22Rv1 (cell line): Measurements from ENCODE around the gene TIA1.
"Not testable (repeated sequence)": the region's sequence is repeated elsewhere in the genome, so short reads cannot be mapped to it uniquely, and the experiment has no call there.

Experiments
- H3K27ac ChIP-seq: fragments of 450-650 bp; 2 replicates; pipeline ENCODE4 v1.5.1; 2017
- CTCF ChIP-seq: fragments of 450-650 bp; IDR thresholded peaks from 2 replicates; pipeline ENCODE4 v1.5.1; 2017; ENCODE audit warnings: mild to moderate bottlenecking
- ZFX ChIP-seq: fragments of 450-650 bp; IDR thresholded peaks from 2 replicates; pipeline ENCODE4 v1.6.1; 2017; ENCODE audit warnings: antibody characterized with exemption, borderline replicate concordance

The TIA1 gene

GRCh38 chr2:70192516-70192915 is 55.9 kb downstream of the TIA1 start:
- no peak for TF ChIP-seq ZFX
- H3K27ac ChIP-seq: no peak overlapping the region

- peak overlapping the region; percentile 87 for H3K27ac ChIP-seq
- TF ChIP-seq ZFX: no peak
- TF ChIP-seq CTCF: no peak; the same call in 1 of the 2 replicates
Measured at GRCh38 chr2:70191244-70191735, 57.1 kb downstream of the TIA1 start.

- TF ChIP-seq CTCF (peak; percentile 20; the same call in 1 of the 2 replicates), ZFX (no peak; the same call in 1 of the 2 replicates)
- peak within 1 kb of the TSS; percentile 87 for H3K27ac ChIP-seq
Measured at GRCh38 chr2:70190418-70191243, 57.8 kb downstream of the TIA1 start, which contains the start of gene C2orf42. TSS of gene C2orf42 (minus strand) at chr2:70191019. CDS start at chr2:70181985, 9,034 bp downstream.

- H3K27ac ChIP-seq: no peak overlapping the region
- no peak for TF ChIP-seq ZFX
- no peak for TF ChIP-seq CTCF
Measured at GRCh38 chr2:70188460-70188859, 60.0 kb downstream of the TIA1 start.

- H3K27ac ChIP-seq: not testable (repeated sequence)
Measured at GRCh38 chr2:70187170-70187569, 61.3 kb downstream of the TIA1 start.

GRCh38 chr2:70182689-70183088 is 65.7 kb downstream of the TIA1 start:
- TF ChIP-seq ZFX (no peak), CTCF (no peak)
- no peak overlapping the region for H3K27ac ChIP-seq

GRCh38 chr2:70181363-70181956 is 67.0 kb downstream of the TIA1 start:
- no peak for TF ChIP-seq ZFX
- TF ChIP-seq CTCF: no peak
- H3K27ac ChIP-seq: no peak overlapping the region

GRCh38 chr2:70173520-70173919 is 74.9 kb downstream of the TIA1 start:
- no peak overlapping the region for H3K27ac ChIP-seq
- no peak for TF ChIP-seq CTCF
- no peak for TF ChIP-seq ZFX

- H3K27ac ChIP-seq: not testable (repeated sequence)
Measured at GRCh38 chr2:70169654-70170245, 78.7 kb downstream of the TIA1 start.
